HCT116 (cell line): ENCODE measurements around the gene GBF1. TPM values are rescaled to one million over a fixed set of nuclear protein-coding genes. Genes with fewer than 3 reads are reported as not detected.

ENCODE experiments used
- ATAC-seq: fragments of 200-7000 bp; cut with Tn5 transposase; 2 replicates; pipeline ENCODE4 v1.9.1; 2020; ENCODE audit warnings: mild to moderate bottlenecking, moderate library complexity
- BruUV-seq: library from RNA; stranded (reverse); fragments of 400-500 nt; replicated peaks from 2 replicates; lab custom pipeline; 2021; lab: Mats Ljungman, UMichigan
- CTCF ChIA-PET: fragments of 300-600 bp; sonication (Branson Sonifier 250); formaldehyde crosslinking; loops from one replicate; lab custom pipeline; 2021; ENCODE audit warnings: antibody characterized with exemption; lab: Charles Lee
- POLR2A ChIA-PET: fragments of 300-600, 350-600 bp; sonication (Branson Sonifier 250); formaldehyde crosslinking; loops from one replicate; lab custom pipeline; 2021; ENCODE audit warnings: antibody characterized with exemption; lab: Charles Lee
- RAD21 ChIA-PET, 2 experiments: fragments of 300-600 bp; sonication (Branson Sonifier 250); formaldehyde crosslinking; loops; one replicate each; lab custom pipeline; 2023; ENCODE audit warnings: low total read pairs in 2 of 2; ENCODE audit not compliant: uncharacterized antibody in 2 of 2, unreplicated experiment in 2 of 2, low non-redundant PET in 1 of 2; lab: Charles Lee
- DNase-seq: peaks from one replicate; pipeline ENCODE4 v3.0.0-alpha.2; 2010; ENCODE audit warnings: low read depth, low spot score
- H2AFZ ChIP-seq: fragments of 200-600 bp; shearing (Covaris generic), sonication (generic); 2 replicates; pipeline ENCODE4 v1.6.1; 2017; ENCODE audit warnings: low read depth, mixed run types, mixed read lengths, antibody characterized with exemption, low read length; ENCODE audit not compliant: poor library complexity, severe bottlenecking
- H3K27ac ChIP-seq: 2 replicates; pipeline ENCODE4 v1.5.1; 2012; ENCODE audit warnings: low read depth, low read length
- H3K27me3 ChIP-seq: fragments of 200-600 bp; sonication (generic); 2 replicates; pipeline ENCODE4 v1.6.1; 2016; ENCODE audit warnings: mixed run types, low read length, mixed read lengths; ENCODE audit not compliant: insufficient read depth
- H3K36me3 ChIP-seq, 2 experiments: fragments of 200-500 bp in 1 of 2; fragments of 200-600 bp in 1 of 2; sonication (Bioruptor generic) in 1 of 2; sonication (generic) in 1 of 2; 2 replicates each; pipeline versions ENCODE4 v1.5.1 to v1.6.1; 2014 to 2016; ENCODE audit warnings: low read length in 2 of 2, inconsistent platforms in 1 of 2, mixed read lengths in 1 of 2, mixed run types in 1 of 2; ENCODE audit not compliant: insufficient read depth in 2 of 2, control insufficient read depth in 1 of 2
- H3K4me1 ChIP-seq, 2 experiments: fragments of 200-600 bp in 1 of 2; sonication (generic) in 1 of 2; 2 replicates each; pipeline versions ENCODE4 v1.5.1 to v1.6.1; 2012 to 2017; ENCODE audit warnings: low read length in 2 of 2, inconsistent platforms in 1 of 2, mild to moderate bottlenecking in 1 of 2, mixed read lengths in 1 of 2, mixed run types in 1 of 2, moderate library complexity in 1 of 2; ENCODE audit not compliant: insufficient read depth in 2 of 2, control insufficient read depth in 1 of 2
- H3K4me2 ChIP-seq: fragments of 200-600 bp; sonication (generic); 2 replicates; pipeline ENCODE4 v1.6.1; 2017; ENCODE audit warnings: mixed run types, low read length, mixed read lengths
- H3K4me3 ChIP-seq, 2 experiments: fragments of 200-600 bp in 1 of 2; sonication (generic) in 1 of 2; replicated peaks in 1 of 2; 2 replicates each; pipeline ENCODE4 v1.5.1; 2011 to 2016; ENCODE audit warnings: low read length in 2 of 2, control low read depth in 1 of 2, low read depth in 1 of 2, mild to moderate bottlenecking in 1 of 2, mixed read lengths in 1 of 2, mixed run types in 1 of 2
- H3K79me2 ChIP-seq: fragments of 200-600 bp; sonication (generic); 2 replicates; pipeline ENCODE4 v1.6.1; 2017; ENCODE audit warnings: mild to moderate bottlenecking, mixed run types, low read length, moderate library complexity, mixed read lengths; ENCODE audit not compliant: insufficient read depth
- H3K9ac ChIP-seq: fragments of 200-600 bp; sonication (generic); 2 replicates; pipeline ENCODE4 v1.6.1; 2016; ENCODE audit warnings: low read length, mixed read lengths
- H3K9me2 ChIP-seq: fragments of 200-600 bp; sonication (generic), shearing (Covaris generic); 2 replicates; pipeline ENCODE4 v1.6.1; 2017; ENCODE audit warnings: mixed run types, mild to moderate bottlenecking, moderate library complexity; ENCODE audit not compliant: insufficient read depth
- H3K9me3 ChIP-seq, 2 experiments: fragments of 200-500 bp in 1 of 2; fragments of 200-600 bp in 1 of 2; sonication (Bioruptor generic) in 1 of 2; sonication (generic) in 1 of 2; 2 replicates each; pipeline ENCODE4 v1.6.1; 2014 to 2017; ENCODE audit warnings: low read length in 2 of 2, mixed read lengths in 2 of 2, inconsistent platforms in 1 of 2, low read depth in 1 of 2, mild to moderate bottlenecking in 1 of 2, mixed run types in 1 of 2, moderate library complexity in 1 of 2; ENCODE audit not compliant: control insufficient read depth in 1 of 2, insufficient read depth in 1 of 2
- H4K20me1 ChIP-seq: fragments of 200-600 bp; sonication (generic), shearing (Covaris generic); 2 replicates; pipeline ENCODE4 v1.6.1; 2017; ENCODE audit warnings: mixed run types, mild to moderate bottlenecking, moderate library complexity; ENCODE audit not compliant: insufficient read depth
- CBX3 ChIP-seq: IDR thresholded peaks from 2 replicates; pipeline ENCODE4 v1.6.1; 2012; ENCODE audit warnings: low read depth
- CEBPB ChIP-seq: IDR thresholded peaks from 2 replicates; pipeline ENCODE4 v1.6.1; 2012; ENCODE audit warnings: low read depth
- EGR1 ChIP-seq: IDR thresholded peaks from 2 replicates; pipeline ENCODE4 v1.6.1; 2012; ENCODE audit warnings: low read depth
- FOSL1 ChIP-seq: IDR thresholded peaks from 2 replicates; pipeline ENCODE4 v1.6.1; 2012; ENCODE audit warnings: low read depth
- JUND ChIP-seq: IDR thresholded peaks from 2 replicates; pipeline ENCODE4 v1.6.1; 2012
- POLR2A ChIP-seq: IDR thresholded peaks from 2 replicates; pipeline ENCODE4 v1.7.0; 2011; ENCODE audit warnings: borderline replicate concordance; ENCODE audit not compliant: insufficient read depth, insufficient read length; ENCODE audit errors: extremely low read depth
- POLR2AphosphoS5 ChIP-seq: IDR thresholded peaks from 2 replicates; pipeline ENCODE4 v1.6.1; 2011; ENCODE audit warnings: mild to moderate bottlenecking, low read depth, low read length, moderate library complexity
- RAD21 ChIP-seq: IDR thresholded peaks from 2 replicates; pipeline ENCODE4 v1.6.1; 2012; ENCODE audit warnings: low read depth, mild to moderate bottlenecking
- SIN3A ChIP-seq: IDR thresholded peaks from 2 replicates; pipeline ENCODE4 v1.6.1; 2012; ENCODE audit warnings: low read depth
- SP1 ChIP-seq: IDR thresholded peaks from 2 replicates; pipeline ENCODE4 v1.6.1; 2012; ENCODE audit warnings: low read depth
- SRF ChIP-seq: IDR thresholded peaks from 2 replicates; pipeline ENCODE4 v1.6.1; 2012; ENCODE audit warnings: low read depth
- YY1 ChIP-seq: IDR thresholded peaks from 2 replicates; pipeline ENCODE4 v1.6.1; 2011; ENCODE audit warnings: low read length, low read depth, moderate library complexity, mild to moderate bottlenecking; ENCODE audit not compliant: insufficient replicate concordance; ENCODE audit errors: extremely low read depth
- ZFX ChIP-seq: fragments of 450-650 bp; IDR thresholded peaks from 2 replicates; pipeline ENCODE4 v1.6.1; 2017
- ZNF274 ChIP-seq: fragments of 200-500 bp; sonication (Bioruptor generic); IDR thresholded peaks from 2 replicates; pipeline ENCODE4 v1.6.1; 2014; ENCODE audit warnings: mild to moderate bottlenecking, low read depth, low read length, inconsistent platforms
- intact Hi-C: fragments of 100-400 bp; cut with micrococcal nuclease; formaldehyde crosslinking; loops from 2 replicates; pipeline ENCODE4 v1.10.0; 2022
- total RNA-seq: library from RNA; stranded (reverse); gene quantifications from one replicate; pipeline ENCODE4 v1.2.1, GENCODE V29; 2021; ENCODE audit not compliant: unreplicated experiment
- TF ChIP-seq, protein P1 (sequence below): IDR thresholded peaks from 2 replicates; pipeline ENCODE4 v1.6.1; 2012
- TF ChIP-seq, protein P2 (sequence below): IDR thresholded peaks from 2 replicates; pipeline ENCODE4 v1.6.1; 2011; ENCODE audit warnings: mild to moderate bottlenecking, low read length, moderate library complexity; ENCODE audit not compliant: insufficient replicate concordance; ENCODE audit errors: extremely low read depth

GBF1 gene
- total RNA-seq, 1 experiment from 2014 or later, result 58.9 TPM

DNA sequence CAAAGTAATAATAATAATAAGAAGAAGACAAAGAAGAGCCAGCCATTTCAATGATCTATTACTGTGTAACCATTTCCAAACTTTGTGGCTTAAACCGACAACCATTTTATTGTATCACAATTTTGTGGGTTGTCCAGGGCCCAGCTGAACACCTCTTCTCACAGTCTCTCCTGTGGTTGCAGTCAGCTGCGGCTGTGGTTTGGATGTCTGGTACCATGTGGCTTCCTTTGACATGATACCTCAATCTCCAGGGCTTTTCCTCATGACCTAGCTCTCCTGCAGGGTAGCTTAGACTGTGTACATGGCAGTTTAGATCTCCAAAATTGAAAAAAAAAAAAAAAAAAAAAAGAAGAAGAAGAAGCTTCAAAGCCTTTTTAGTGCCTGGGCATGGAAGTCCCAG lies 77.6 kb downstream of the GBF1 start:
- no peak overlapping the region for H3K4me3 ChIP-seq
- intact Hi-C loops, result no loop called here
- H3K9me2 ChIP-seq, result no peaks in the 10 kb centered on the region
- CTCF ChIA-PET, result no interaction called here
- H3K4me2 ChIP-seq, result no peak overlapping the region
- TF ChIP-seq, protein P1, sequence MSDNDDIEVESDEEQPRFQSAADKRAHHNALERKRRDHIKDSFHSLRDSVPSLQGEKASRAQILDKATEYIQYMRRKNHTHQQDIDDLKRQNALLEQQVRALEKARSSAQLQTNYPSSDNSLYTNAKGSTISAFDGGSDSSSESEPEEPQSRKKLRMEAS, result no peak
- TF ChIP-seq FOSL1, result no peak
- no peak for TF ChIP-seq SP1
- no peak for TF ChIP-seq POLR2A
- no peak for TF ChIP-seq SIN3A
- TF ChIP-seq SRF, result no peak
- TF ChIP-seq CEBPB, result no peak
- TF ChIP-seq RAD21, result no peak
- no peak for TF ChIP-seq ZFX
- no peak for TF ChIP-seq CBX3
- TF ChIP-seq POLR2AphosphoS5, result no peak
- TF ChIP-seq, protein P2, sequence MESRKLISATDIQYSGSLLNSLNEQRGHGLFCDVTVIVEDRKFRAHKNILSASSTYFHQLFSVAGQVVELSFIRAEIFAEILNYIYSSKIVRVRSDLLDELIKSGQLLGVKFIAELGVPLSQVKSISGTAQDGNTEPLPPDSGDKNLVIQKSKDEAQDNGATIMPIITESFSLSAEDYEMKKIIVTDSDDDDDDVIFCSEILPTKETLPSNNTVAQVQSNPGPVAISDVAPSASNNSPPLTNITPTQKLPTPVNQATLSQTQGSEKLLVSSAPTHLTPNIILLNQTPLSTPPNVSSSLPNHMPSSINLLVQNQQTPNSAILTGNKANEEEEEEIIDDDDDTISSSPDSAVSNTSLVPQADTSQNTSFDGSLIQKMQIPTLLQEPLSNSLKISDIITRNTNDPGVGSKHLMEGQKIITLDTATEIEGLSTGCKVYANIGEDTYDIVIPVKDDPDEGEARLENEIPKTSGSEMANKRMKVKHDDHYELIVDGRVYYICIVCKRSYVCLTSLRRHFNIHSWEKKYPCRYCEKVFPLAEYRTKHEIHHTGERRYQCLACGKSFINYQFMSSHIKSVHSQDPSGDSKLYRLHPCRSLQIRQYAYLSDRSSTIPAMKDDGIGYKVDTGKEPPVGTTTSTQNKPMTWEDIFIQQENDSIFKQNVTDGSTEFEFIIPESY, result no peak
- TF ChIP-seq YY1, result no peak
- TF ChIP-seq EGR1, result no peak
- TF ChIP-seq JUND, result no peak
- TF ChIP-seq ZNF274, result no peak
- TF ChIP-seq, all 23 proteins: peak for 0
- ChIA-PET POLR2A (no interaction called here), RAD21 (interaction anchor here in 1 of 2 experiments (0.6 kb wide), 1 partner anchor 908 kb away, joined by 5 read pairs; no protein-coding TSS in a partner anchor)
- Histone ChIP-seq H3K9ac (no peak overlapping the region), H4K20me1 (0 out of 2 replicates have a peak, but pooled peaks cover 4% of the 10 kb centered on the region), H3K27ac (no peak overlapping the region), H2AFZ (no peak overlapping the region), H3K9me3 (no peaks in the 10 kb centered on the region), H3K4me1 (no peaks in the 10 kb centered on the region), H3K36me3 (no peaks in the 10 kb centered on the region), H3K27me3 (no peaks in the 10 kb centered on the region), H3K79me2 (peaks cover 41% of the 10 kb centered on the region)
- no peak for ATAC-seq
- BruUV-seq, result no TSS peak
- no peak for DNase-seq
